ENCODE results near the gene CERKL. TPM values are rescaled to one million over a fixed set of nuclear protein-coding genes. Genes with fewer than 3 reads are reported as not detected.
A peak's percentile ranks its signal among the peaks of the same experiment; 100 is the strongest.

The CERKL gene
- total RNA-seq, 1 donor from 2014 or later: 2.6 TPM

DNA sequence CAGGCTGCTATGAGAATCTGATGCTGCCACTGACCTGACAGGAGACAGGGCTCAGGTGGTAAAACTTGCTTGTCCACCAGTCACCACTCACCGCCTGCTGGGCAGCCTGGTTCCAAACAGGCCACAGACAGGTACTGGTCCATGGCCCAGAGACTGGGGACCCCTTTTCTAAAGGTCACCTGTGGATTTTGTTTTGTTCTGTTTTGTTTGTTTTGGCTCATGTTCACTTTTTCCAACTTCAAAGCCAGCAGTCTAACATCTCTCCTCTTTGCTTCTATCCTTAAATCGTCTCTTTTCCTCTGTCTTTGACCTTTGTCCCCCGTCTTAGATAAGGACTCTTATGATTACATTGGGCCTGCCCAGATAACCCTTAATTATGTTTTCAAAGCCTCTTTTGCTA, 3.3 kb upstream of the CERKL start:
- no peaks in the 10 kb centered on the region for H3K9me3 Mint-ChIP-seq (ENCODE audit: low read depth)
- no peaks in the 10 kb centered on the region for H3K36me3 Mint-ChIP-seq (ENCODE audit: insufficient read depth)
- TF ChIP-seq, protein P1, sequence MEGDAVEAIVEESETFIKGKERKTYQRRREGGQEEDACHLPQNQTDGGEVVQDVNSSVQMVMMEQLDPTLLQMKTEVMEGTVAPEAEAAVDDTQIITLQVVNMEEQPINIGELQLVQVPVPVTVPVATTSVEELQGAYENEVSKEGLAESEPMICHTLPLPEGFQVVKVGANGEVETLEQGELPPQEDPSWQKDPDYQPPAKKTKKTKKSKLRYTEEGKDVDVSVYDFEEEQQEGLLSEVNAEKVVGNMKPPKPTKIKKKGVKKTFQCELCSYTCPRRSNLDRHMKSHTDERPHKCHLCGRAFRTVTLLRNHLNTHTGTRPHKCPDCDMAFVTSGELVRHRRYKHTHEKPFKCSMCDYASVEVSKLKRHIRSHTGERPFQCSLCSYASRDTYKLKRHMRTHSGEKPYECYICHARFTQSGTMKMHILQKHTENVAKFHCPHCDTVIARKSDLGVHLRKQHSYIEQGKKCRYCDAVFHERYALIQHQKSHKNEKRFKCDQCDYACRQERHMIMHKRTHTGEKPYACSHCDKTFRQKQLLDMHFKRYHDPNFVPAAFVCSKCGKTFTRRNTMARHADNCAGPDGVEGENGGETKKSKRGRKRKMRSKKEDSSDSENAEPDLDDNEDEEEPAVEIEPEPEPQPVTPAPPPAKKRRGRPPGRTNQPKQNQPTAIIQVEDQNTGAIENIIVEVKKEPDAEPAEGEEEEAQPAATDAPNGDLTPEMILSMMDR (IDR thresholded peaks at IDR 0.05; ENCODE audit: unreplicated experiment): no peak
- H3K27ac Mint-ChIP-seq: no peak overlapping the region
- H3K4me3 Mint-ChIP-seq (ENCODE audit: low read depth): no peak overlapping the region
- peaks cover 45% of the 10 kb centered on the region for H3K27me3 Mint-ChIP-seq
- DNase-seq (ENCODE audit: low spot score, unreplicated experiment): no peak
- peaks cover 17% of the 10 kb centered on the region for H3K4me1 Mint-ChIP-seq (ENCODE audit: low read depth)

- Mint-ChIP-seq H3K27me3 (peaks cover 58% of the 10 kb centered on the region), H3K4me1 (ENCODE audit: low read depth) (peaks cover 17% of the 10 kb centered on the region), H3K4me3 (ENCODE audit: low read depth) (no peak overlapping the region), H3K9me3 (ENCODE audit: low read depth) (no peaks in the 10 kb centered on the region), H3K27ac (no peak overlapping the region), H3K36me3 (ENCODE audit: insufficient read depth) (no peaks in the 10 kb centered on the region)
- DNase-seq (ENCODE audit: low spot score, unreplicated experiment): no peak
- TF ChIP-seq, protein P1 (IDR thresholded peaks at IDR 0.05; ENCODE audit: unreplicated experiment): no peak
Measured at GRCh38 chr2:181658444-181658843, 1.5 kb upstream of the CERKL start.

DNA sequence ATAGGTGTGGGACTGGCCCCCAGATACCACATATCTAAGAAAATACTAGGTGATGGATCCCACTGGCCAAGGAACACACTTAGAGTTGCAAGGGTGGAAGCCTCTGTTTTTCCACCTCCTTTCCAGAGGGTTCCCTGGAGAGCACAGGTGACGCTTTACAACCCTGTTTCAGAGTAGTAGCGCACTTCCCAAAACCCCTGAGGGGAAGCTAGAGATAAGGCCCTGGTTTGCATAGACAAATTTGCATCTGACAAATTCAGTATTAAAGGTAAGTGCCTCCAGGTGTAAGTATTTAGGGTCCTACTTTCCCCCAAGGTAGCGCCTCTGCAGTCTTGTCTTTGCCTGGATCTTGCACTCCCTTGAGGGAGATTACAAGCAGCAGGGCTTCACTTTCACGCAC, 474 bp upstream of the CERKL start:
- TF ChIP-seq, protein P1 (IDR thresholded peaks at IDR 0.05; ENCODE audit: unreplicated experiment): no peak
- no peak for DNase-seq (ENCODE audit: low spot score, unreplicated experiment)
- no peaks in the 10 kb centered on the region for H3K36me3 Mint-ChIP-seq (ENCODE audit: insufficient read depth)
- H3K27me3 Mint-ChIP-seq: peaks cover 66% of the 10 kb centered on the region
- no peaks in the 10 kb centered on the region for H3K9me3 Mint-ChIP-seq (ENCODE audit: low read depth)
- H3K27ac Mint-ChIP-seq: no peak overlapping the region
- H3K4me3 Mint-ChIP-seq (ENCODE audit: low read depth): peak overlapping the region; percentile 62
- peaks cover 17% of the 10 kb centered on the region for H3K4me1 Mint-ChIP-seq (ENCODE audit: low read depth)

- Mint-ChIP-seq H3K9me3 (ENCODE audit: low read depth) (no peaks in the 10 kb centered on the region), H3K27ac (no peak overlapping the region), H3K36me3 (ENCODE audit: insufficient read depth) (no peaks in the 10 kb centered on the region), H3K27me3 (peaks cover 82% of the 10 kb centered on the region), H3K4me3 (ENCODE audit: low read depth) (no peak overlapping the region), H3K4me1 (ENCODE audit: low read depth) (peaks cover 15% of the 10 kb centered on the region)
- no peak for DNase-seq (ENCODE audit: low spot score, unreplicated experiment)
- TF ChIP-seq, protein P1 (IDR thresholded peaks at IDR 0.05; ENCODE audit: unreplicated experiment): no peak
Measured at GRCh38 chr2:181655519-181655918, 1.4 kb downstream of the CERKL start.

DNA sequence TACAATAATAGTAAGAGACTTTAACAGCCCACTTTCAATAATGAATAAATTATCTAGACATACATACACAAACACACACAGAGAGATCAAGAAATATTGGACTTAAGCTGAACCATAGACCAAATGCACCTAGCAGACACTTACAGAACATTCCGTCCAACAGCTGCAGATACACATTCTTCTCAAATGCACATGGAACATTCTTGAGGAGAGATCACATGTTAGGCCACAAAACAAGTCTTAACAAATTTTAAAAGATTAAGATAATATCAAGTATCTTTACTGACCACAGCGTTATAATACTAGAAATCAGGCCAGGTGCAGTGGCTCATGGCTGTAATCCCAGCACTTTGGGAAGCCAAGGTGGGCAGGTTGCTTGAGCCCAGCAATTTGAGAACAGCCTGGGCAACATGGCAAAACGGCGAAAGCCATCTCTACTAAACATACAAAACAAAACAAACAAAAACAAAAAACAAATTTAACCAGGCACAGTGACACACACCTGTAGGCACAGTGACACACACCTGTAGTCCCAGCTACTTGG, 7.4 kb downstream of the CERKL start:
- H3K4me1 Mint-ChIP-seq (ENCODE audit: low read depth): no peaks in the 10 kb centered on the region
- H3K4me3 Mint-ChIP-seq (ENCODE audit: low read depth): no peak overlapping the region
- peaks cover 12% of the 10 kb centered on the region for H3K9me3 Mint-ChIP-seq (ENCODE audit: low read depth)
- TF ChIP-seq, protein P1 (IDR thresholded peaks at IDR 0.05; ENCODE audit: unreplicated experiment): no peak
- H3K36me3 Mint-ChIP-seq (ENCODE audit: insufficient read depth): no peaks in the 10 kb centered on the region
- no peak for DNase-seq (ENCODE audit: low spot score, unreplicated experiment)
- no peak overlapping the region for H3K27ac Mint-ChIP-seq
- H3K27me3 Mint-ChIP-seq: peaks cover 30% of the 10 kb centered on the region

All from progenitor cell of endocrine pancreas (in vitro differentiated cells).